ENCODE results near the gene FAM193B. TPM values are rescaled to one million over a fixed set of nuclear protein-coding genes. Genes with fewer than 3 reads are reported as not detected.
A peak's percentile ranks its signal among the peaks of the same experiment; 100 is the strongest.

Gene FAM193B
- total and polyA plus RNA-seq, 8 donors: 30.1 to 519 (median 45.0) TPM

DNA sequence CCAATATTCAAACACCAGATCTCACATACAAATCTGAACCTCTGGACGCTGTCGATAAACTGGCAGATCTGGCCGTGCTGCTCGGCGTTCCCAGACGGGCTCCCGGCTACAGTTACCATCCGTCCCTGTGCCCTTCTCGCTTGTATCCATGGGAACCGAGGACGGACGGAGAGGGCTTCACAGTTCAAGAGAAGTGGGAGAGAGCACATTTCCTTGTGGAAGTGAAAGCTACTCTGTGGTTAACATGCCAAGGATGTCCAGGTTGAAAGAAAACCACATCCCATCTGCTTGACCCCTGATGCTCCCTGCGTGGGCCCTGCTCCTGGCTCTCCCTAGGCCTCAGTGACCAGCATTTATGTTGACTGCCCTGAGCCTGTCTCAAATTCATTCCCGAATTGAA, 74.6 kb downstream of the FAM193B start:
- 77 to 83% methylated on average over 14 of the region's 14 CpGs for WGBS, 2 donors
- no peak overlapping the region for H3K4me3 ChIP-seq
- no peaks in the 10 kb centered on the region for H3K27me3 ChIP-seq
- peak in 3 of 4 donors; percentile 17 to 33 (median 18) for ATAC-seq
- TF ChIP-seq CTCF (IDR thresholded peaks at IDR 0.05): no peak
- H3K4me1 ChIP-seq: peaks cover 0 to 3% (median 0%) of the 10 kb centered on the region in 3 donors
- no peak for DNase-seq
- no peak overlapping the region for H3K27ac ChIP-seq
- no peak for FAIRE-seq
- H3K9me3 ChIP-seq: no peaks in the 10 kb centered on the region
- no peaks in the 10 kb centered on the region for H3K36me3 ChIP-seq
- intact Hi-C loops (cut with DNase I): no loop called here

- no peak for FAIRE-seq
Observed at GRCh38 chr5:177478711-177479646, 75.4 kb downstream of the FAM193B start.

GRCh38 chr5:177477701-177478477, 76.5 kb downstream of the FAM193B start:
- WGBS, 2 donors: 94% methylated on average over 13 of the region's 13 CpGs
- H3K36me3 ChIP-seq: no peaks in the 10 kb centered on the region
- no peaks in the 10 kb centered on the region for H3K27me3 ChIP-seq
- no peak overlapping the region for H3K27ac ChIP-seq
- DNase-seq: peak in 1 of 6 donors; percentile 29
- intact Hi-C loops (cut with DNase I): no loop called here
- TF ChIP-seq CTCF (IDR thresholded peaks at IDR 0.05): no peak
- FAIRE-seq: no peak
- ATAC-seq: no peak
- H3K4me3 ChIP-seq: no peak overlapping the region
- peaks cover 0 to 3% (median 0%) of the 10 kb centered on the region in 3 donors for H3K4me1 ChIP-seq
- no peaks in the 10 kb centered on the region for H3K9me3 ChIP-seq

More at GRCh38 chr5:177478711-177479646, 75.4 kb downstream of the FAM193B start:
- Histone ChIP-seq H3K27me3 (no peaks in the 10 kb centered on the region), H3K36me3 (no peaks in the 10 kb centered on the region), H3K4me1 (peaks cover 0 to 3% (median 0%) of the 10 kb centered on the region in 3 donors), H3K4me3 (no peak overlapping the region), H3K27ac (no peak overlapping the region), H3K9me3 (no peaks in the 10 kb centered on the region)
- TF ChIP-seq CTCF (IDR thresholded peaks at IDR 0.05): no peak
- WGBS, 2 donors: 42 to 43% methylated on average over 18 of the region's 18 CpGs
- DNase-seq (peak in 4 of 6 donors; percentile 58 to 77 (median 69)), ATAC-seq (peak; percentile 62 to 73 (median 68))
- intact Hi-C loops (cut with DNase I): no loop called here

DNA sequence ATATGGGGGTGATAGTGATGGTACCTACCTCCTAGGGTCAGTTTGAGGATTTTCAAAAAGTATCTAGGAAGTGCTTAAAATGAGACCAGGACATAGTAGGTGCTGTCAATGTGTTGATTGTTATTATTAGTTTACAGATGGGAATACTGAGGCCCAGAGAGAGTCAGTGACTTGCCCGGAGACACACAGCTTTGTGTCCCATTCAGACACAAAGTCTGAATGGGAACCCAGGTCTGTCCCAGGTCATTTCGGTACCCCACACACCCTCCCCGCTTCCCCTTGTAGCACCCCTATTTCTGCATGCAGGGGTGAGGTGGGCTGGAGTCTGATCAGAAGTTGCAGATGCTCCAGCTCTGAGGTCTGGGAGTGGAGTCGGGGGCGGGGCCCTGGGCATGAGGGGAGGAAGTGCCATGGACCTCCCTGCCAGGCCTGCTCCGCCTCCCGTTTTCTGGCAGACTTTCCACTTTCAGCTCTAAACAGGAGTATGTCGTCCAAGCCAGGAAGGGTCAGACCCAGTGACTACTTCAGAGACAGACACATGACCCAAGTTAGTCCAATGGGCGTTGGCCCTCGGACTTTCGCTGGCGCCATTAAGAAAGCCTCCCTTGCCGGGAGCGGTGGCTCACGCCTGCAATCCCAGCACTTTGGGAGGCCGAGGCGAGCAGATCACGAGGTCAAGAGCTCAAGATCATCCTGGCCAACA, 77.7 kb downstream of the FAM193B start:
- H3K27me3 ChIP-seq: no peaks in the 10 kb centered on the region
- H3K9me3 ChIP-seq: no peaks in the 10 kb centered on the region
- no peak overlapping the region for H3K27ac ChIP-seq
- ATAC-seq: no peak
- no peaks in the 10 kb centered on the region for H3K36me3 ChIP-seq
- no peak for FAIRE-seq
- DNase-seq: peak in 1 of 6 donors; percentile 47
- intact Hi-C loops (cut with DNase I): no loop called here
- no peak for TF ChIP-seq CTCF (IDR thresholded peaks at IDR 0.05)
- H3K4me1 ChIP-seq: peaks cover 0 to 6% (median 6%) of the 10 kb centered on the region in 3 donors
- WGBS, 2 donors: 86 to 89% methylated on average over 18 of the region's 18 CpGs
- H3K4me3 ChIP-seq: no peak overlapping the region
